Raji (cell line): Measurements from ENCODE around the gene CNOT1.

Experiments used
- POLR2A ChIP-seq: IDR thresholded peaks from 2 replicates; pipeline ENCODE4 v1.6.1; 2011; ENCODE audit warnings: low read depth, low read length, control low read depth; ENCODE audit not compliant: insufficient read depth

The CNOT1 gene

GRCh38 chr16:58629733-58630640 lies at the start of gene CNOT1:
Gene CNOT1 (minus strand): TSS chr16:58629826. CDS start chr16:58599337, 30,489 bp downstream.
- peak; percentile 73 for TF ChIP-seq POLR2A

DNA sequence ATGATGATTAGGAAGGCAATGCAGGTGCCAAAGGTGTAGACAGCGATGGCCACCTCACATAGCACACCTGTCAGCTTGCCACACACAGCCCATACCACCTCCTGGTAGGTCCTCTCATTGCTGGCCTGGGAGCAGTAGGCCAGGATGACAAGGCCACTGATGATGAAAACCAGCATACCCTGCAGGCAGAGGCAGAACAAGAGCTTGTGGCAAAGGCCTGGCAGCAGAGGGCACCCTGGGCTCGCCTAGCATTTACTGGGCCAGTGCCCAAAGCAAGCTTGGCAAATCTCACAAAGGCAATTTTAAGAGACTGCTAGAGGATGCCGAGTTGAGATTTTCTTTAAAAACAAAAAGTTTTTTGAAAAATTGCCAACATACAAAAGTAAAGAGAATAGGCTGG lies 49.1 kb upstream of the CNOT1 start:
- TF ChIP-seq POLR2A: no peak

DNA sequence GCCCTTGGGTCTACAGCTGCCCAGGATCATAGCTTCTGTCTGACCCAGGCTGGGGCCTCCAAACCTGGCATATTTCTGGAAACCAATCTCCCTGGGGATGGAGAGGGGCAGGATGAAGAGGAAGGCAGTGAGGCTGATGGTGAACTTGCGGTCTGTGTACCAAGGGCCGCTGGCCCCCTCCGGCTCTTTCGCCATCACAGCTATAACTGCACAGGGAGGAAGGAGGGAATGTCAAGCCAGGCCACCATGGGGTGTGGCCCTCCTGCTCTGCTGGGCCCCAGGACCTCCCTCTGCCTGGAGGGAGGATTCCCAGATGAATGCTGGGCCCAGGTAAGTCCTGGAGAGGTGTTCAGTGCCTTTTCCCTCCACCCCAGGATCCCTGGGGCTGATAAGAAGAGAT lies 48.6 kb upstream of the CNOT1 start:
- no peak for TF ChIP-seq POLR2A

GRCh38 chr16:58670946-58671583 lies 41.4 kb upstream of the CNOT1 start:
- TF ChIP-seq POLR2A: no peak

- no peak for TF ChIP-seq POLR2A
Measured at GRCh38 chr16:58670177-58670576, 40.6 kb upstream of the CNOT1 start.

- TF ChIP-seq POLR2A: no peak
Measured at GRCh38 chr16:58665200-58665599, 35.6 kb upstream of the CNOT1 start.

DNA sequence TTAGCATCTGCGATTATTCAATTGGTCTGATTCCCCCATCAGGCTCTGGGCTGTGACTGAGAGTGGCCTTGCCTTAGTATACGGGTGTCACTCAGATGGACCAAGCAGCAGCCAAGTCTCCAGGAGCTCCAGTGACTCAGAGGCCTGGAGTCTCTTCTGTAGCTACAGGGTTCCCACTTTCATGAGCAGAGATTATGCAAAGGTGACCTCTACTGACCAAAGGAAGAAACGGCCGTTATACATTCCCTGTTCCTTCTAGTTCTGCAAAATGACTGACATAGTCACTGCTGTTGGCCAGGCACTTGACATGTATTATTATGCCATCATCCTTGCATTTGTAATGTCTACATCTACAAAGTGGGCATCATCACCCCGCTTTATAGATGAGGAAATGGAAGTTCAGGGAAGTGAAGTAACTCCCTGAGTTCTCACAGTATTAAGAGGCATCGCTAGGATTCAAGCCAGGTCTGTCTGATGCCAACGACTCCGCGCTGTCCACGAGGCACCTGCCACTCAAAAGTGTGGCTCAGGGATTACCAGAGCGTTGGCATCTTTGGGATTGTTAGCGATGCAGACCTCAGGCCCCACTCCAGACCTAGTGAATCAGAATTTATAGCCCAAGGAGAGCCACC lies 31.7 kb upstream of the CNOT1 start:
- no peak for TF ChIP-seq POLR2A

DNA sequence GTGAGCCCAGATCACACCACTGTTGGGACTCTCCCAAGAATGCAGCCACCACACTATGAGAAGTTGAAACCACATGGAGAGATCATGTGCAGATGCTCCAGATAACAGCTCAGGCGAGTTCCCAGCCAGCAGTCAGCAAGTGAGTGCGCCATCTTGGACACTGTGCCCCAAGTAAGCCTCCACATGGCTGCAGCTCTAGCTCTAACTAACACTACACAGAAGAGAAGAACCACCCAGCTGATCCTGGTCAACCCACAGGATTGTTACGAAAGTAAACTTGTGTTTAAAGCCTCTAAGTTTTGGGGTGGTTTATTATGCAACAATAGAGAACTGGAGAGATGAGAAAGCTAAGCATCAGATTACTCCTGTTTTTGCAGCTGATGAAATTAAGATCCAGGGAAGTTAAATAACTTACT lies 29.2 kb upstream of the CNOT1 start:
- no peak for TF ChIP-seq POLR2A

- no peak for TF ChIP-seq POLR2A
Measured at GRCh38 chr16:58656899-58657298, 27.3 kb upstream of the CNOT1 start.

DNA sequence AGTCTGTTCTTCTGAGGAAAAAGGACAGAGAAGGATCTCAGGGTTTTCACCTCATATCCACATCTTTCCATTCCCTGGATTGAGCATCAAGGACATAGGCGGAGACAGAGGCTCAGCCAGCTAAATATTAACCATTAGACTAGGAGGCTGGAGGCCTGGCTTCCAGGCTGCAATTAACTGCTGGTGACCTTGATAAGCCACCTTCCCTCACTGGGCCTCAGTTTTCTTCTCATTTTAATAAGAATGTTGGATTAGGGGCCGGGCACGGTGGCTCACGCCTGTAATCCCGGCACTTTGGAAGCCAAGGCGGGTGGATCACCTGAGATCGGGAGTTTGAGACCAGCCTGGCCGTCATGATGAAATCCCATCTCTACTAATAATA lies 25.6 kb upstream of the CNOT1 start:
- no peak for TF ChIP-seq POLR2A

GRCh38 chr16:58654560-58655214 lies 25.1 kb upstream of the CNOT1 start:
- TF ChIP-seq POLR2A: no peak

GRCh38 chr16:58652741-58653140 lies 23.1 kb upstream of the CNOT1 start:
- TF ChIP-seq POLR2A: no peak

GRCh38 chr16:58651965-58652348 lies 22.3 kb upstream of the CNOT1 start:
- no peak for TF ChIP-seq POLR2A

- TF ChIP-seq POLR2A: no peak
Measured at GRCh38 chr16:58649707-58650106, 20.1 kb upstream of the CNOT1 start.

- TF ChIP-seq POLR2A: no peak
Measured at GRCh38 chr16:58647107-58647506, 17.5 kb upstream of the CNOT1 start.
